Activated CD4-positive, alpha-beta T cell treated with anti-CD3 and anti-CD28 coated beads for 4 hours (primary cell): Measurements from ENCODE around the gene ST8SIA6.
A peak's percentile ranks its signal among the peaks of the same experiment; 100 is the strongest.
"Not testable (repeated sequence)": the region's sequence is repeated elsewhere in the genome, so short reads cannot be mapped to it uniquely, and the experiment has no call there.

Source experiments
- DNase-seq, 2 donors: peaks; one replicate each; pipeline ENCODE4 v3.0.0-alpha.2; 2020

The ST8SIA6 gene

DNA sequence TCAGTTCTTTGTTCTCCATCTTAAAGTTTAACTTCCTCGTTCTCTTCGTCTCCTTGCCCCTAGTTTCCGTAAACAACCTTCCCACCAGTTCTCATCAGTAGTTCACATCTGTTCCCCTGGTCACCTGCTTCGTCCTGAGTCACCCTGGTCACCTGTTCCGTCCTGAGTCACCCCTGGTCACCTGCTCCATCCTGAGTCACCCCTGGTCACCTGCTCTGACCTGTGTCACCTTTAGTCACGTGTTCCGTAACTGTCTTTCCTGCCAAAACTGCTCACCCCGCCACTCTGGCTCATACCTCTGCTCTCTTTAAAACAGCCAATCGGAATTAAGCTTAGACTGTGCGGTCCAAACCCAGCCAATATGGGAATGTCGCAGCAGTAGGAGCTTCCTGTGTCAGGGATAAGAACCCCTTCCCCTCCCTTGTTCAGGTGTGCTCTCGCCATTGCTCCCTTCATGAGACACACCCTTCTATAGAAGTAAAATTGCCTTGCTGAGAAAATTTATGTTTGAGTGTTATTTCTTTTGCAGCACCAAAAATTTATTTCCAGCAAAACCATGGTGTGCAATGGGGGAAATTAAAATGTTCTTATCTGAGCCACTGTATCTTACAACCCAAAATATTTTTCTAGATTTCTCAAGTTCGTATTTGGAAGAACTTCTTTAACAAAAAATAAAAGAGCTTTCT lies 114.1 kb downstream of the ST8SIA6 start:
- DNase-seq, result no peak

DNA sequence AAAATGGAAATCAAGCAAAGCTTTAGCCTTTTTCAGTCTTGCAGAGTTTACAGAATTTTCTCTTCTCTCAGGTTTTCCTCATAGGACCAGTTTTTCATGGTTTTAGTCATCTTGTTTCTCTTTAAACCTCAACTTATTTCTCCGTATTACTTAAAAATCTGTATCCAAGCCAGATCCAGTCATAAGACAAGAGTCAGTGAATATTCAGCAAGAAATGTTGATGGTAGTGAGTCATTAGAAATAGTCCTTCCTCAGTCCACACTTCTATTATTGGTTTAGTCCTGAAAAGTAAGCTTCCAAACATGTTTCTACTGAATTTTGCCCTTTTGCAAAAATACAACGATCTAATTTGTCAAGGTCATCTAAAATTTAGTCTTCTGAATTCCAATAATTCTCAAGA lies 119.3 kb downstream of the ST8SIA6 start:
- DNase-seq, result no peak

DNA sequence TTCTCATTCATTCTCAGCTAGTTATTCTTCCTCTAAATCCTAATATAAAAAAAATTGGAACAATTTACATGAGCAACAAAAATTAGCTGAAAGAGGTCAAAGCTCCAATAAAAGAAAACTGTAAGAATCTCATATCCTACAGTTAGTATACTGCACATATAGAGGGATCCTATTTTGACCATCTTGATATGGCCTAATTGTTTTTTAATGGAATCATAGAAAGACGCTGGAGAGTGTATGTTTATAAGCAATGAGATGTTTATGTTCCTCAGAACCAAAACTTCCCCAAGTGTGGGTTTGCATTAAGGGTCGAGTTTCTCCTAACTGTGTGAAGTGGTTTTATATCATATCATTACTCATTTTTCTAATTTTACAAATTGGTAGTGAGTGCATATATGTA lies 123.9 kb downstream of the ST8SIA6 start:
- DNase-seq, result no peak

DNA sequence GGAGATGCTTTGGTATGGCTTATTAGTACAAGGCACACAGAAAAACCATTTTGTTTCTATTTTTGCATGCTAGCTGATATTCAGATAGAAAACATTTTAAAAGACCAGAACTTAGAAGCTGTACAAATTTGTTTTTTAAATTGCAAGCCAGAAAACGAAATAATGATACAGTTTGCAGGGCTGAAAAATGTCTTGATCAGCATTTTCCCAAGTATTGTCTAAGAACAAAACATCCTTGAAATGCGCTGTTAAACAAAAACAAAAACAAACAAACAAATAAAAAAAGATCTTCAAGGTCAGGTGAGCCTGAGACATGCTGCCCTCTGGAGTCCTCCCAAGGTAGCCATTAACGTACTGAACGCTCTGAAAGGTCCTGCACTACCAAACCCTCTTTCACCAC lies 128.0 kb downstream of the ST8SIA6 start:
- no peak for DNase-seq

DNA sequence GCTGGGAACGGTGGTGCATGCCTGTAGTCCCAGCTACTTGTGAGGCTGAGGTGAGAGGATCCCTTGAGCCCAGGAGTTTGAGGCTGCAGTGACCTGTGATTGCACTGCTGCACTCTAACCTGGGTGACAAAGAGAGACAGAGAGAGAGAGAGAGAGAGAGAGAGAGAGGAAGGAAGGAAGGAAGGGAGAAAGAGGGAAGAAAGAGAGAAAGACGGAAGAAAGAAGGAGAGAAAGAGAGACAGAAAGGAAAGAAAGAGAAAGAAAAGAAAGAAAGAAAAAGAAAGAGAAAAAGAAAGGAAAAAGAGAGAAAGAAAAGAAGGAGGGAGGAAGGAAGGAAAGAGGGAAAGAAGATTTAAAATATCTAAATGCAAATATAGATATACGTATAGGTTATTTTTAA lies 132.4 kb downstream of the ST8SIA6 start:
- DNase-seq, result not testable (repeated sequence)

DNA sequence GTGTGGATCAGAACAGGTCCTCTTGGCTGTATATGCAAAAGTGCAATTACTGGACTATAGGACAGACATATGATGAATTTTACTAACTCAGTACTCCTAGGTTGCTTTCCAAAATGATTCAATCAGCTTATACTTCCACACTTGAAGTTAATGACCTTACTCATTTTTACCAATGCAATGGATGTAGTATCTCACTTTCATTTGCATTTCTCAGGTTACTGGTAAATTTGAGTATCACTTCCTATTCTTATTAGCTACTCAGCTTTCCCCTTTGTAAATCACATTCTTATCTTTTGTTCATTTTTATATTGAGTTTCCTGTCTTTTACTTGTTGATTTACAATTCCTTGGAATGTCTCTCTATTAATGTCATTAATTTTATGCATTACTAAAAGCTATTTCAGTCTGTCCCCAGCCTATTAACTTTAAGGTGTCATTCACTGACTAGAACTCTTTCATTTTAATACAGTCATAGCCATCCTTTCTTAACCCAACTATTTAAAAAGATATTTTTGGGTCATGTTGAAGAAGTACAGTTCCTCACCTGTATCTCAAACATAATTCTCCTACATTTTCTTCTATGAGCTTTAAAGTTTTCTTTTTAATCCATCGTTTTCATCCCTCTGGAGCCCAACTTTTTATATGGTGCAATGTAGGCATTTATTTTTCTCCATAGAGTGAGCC lies 137.8 kb downstream of the ST8SIA6 start:
- DNase-seq, result no peak

DNA sequence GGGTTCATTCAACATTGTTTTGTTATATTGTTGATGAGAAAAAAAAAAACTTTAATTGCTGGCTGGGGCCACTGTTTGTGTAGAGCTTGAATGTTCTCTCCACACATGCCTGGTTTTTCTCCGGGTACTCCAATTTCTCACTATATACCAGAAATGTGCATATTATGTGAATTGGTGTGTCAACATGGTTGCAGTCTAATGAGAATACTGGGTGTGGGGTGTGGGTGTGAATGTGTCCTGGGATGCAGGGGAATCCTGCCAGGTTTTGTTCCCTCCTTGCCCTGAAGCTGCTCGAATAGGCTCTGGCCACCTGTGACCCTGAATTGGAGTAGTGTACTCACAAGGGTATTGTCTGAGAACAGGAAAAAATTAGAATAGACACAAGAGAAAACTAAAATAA lies 145.0 kb downstream of the ST8SIA6 start:
- no peak for DNase-seq

DNA sequence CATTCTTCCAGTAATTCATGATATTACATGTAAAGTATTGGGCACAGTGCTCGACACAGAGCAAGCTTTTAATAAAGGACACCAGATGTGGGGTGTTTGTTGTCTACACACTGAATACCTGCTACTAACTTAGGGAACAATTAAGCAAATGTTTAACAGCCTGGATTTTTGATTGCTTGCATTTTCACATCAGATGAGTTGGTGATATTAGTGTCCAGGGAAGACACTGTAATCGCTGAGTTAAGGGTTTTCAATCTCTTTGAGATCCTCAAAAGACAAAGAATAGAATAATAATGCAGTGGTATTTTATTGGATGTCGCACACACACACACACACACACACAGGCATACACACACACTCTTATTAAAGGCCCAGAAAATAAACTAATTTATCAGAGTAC lies 147.3 kb downstream of the ST8SIA6 start:
- DNase-seq, result no peak

DNA sequence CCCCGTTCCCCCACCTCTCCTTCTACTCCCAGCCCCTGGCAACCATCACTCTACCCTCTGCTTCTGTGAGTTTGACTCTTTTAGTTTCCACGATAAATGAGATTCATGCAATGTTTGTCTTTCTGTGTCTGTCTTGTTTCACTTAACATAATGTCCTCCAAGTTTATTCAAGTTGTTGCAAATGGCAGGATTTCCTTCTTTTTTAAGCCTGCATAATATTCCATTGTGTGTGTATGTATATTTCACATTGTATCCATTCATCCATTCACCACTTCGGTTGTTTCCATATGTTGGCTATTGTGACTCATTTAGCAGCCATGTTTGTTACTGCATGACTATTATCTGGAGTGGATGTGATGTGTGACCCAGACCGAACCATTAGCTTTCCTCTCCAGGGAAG lies 162.0 kb downstream of the ST8SIA6 start:
- DNase-seq, result no peak

DNA sequence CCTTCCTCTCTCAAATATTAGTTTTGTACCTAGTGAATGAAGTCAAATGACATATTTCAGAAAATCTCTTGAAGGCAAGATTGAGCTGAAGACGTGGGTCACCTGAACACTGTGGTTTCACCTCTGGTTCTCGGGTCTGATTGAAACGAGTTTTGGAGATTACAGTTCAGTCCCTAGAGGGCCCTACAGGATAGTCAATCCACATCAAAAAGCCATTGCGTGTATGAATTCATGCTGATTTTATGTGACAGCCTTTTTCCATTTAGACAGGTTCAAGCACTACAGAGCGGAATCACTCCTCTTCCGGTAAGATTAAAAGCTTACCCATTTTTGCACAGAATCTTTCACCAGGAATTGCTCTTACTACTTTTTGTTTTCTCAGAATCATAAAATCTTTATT lies 164.2 kb downstream of the ST8SIA6 start:
- peak in 1 of 2 donors; percentile 11 for DNase-seq

DNA sequence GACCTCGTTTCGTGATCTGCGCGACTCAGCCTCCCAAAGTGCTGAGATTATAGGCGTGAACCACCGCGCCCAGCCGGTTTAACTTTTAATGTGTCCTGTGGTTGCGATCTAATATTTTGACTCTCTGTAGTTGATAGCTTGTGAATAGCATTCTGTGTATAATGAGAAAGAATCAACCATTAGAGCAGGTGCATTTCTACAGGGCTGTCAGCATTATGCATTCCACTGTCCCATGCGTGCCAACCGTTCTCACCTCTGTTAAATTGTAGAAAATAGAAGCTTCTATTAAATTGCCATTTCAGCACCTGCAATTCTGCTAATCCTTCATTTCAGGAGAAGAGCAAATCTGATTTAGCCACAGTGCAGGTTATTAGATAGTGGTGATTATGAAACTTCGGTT lies 164.6 kb downstream of the ST8SIA6 start:
- no peak for DNase-seq

DNA sequence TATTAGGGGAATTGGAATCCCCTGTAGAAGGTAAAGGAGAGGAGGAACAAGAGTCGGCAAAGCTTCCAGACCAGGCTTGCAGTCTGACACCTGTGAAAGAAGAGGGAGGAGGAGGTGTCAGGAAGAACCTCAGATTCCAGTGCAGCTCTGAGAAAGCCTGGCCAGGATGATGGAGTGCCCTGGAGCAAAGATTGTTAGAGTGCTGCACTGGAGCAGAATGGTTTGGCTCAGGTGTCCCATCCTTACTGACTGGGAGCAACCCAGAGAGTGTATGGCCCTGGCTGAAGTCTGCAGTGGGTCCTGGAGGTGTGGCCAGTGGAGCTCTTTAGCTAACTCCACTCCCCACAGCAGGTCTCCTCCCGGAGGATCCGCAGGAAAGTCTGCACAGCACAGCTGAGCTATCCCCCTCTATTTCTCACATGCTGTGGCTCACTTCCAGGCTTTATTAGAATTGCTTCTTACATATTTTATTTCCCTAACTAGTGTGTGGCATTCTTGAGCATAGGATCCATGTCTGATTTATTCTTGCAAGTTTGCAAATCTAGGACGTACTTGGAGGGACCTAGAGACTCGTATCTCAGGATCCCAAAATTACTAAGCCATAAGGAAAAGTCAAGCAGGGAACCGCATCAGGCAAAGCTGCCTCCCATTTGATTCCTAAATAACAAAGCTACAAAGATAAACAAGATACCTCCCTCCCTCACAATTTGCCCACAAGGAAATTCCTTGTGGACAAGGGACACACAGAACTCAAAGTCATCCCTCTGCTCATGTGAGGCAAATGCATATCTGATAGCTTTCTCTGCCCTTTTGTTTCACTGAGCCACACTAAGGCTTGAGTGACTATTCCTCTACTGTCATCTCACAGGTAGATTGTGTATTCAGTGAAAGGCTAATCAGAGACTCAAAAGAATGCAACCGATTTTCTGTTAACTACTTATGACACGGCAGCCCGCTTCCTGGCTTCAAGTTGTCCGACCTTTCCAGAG lies 167.5 kb downstream of the ST8SIA6 start:
- no peak for DNase-seq

DNA sequence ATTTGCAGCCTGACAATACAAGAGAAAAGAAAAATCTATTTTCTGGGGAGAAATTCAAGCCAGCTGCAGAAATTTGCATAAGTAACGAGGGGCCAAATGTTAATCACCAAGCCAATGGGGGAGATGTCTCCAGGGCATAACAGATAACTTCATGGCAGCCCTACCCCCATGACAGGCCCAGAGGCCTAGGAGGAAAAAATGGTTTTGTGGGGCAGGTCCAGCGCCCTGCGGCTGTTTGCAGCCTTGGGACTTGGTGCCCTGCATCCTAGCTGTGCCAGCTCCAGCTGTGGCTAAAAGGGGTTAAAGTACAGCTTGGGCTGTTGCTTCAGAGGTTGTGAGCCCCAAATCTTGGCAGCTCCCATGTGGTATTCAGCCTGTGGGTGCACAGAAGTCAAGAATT lies 172.1 kb downstream of the ST8SIA6 start:
- DNase-seq, result no peak

DNA sequence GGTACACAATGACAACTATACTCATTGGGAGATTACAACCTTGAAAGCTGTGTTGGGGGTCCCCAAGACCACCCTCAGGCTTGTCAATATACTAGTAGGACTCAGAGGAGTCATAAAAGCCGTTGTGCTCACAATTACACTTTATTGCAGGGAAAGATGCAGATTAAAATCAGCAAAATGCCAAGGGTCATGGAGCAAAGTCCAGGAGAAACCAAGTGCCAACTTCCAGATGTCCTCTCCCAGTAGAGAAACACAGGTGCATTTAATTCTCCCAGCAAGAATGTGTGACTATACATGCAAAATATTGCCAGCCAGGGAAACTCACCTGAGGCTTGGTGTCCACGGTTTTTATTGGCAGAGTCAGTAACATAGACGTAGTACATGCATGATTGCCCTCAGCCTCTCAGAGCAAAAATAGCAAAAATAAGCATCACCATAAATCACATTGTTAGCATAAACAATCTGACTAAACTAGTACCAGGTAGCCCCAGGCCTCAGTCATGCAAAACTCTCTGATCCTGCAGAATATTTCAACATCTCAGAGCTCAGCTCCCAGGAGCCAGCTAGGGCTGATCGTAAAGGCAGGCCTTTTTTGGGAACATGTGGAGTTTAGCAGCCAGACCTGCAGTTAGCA lies 175.7 kb downstream of the ST8SIA6 start:
- DNase-seq, result no peak

DNA sequence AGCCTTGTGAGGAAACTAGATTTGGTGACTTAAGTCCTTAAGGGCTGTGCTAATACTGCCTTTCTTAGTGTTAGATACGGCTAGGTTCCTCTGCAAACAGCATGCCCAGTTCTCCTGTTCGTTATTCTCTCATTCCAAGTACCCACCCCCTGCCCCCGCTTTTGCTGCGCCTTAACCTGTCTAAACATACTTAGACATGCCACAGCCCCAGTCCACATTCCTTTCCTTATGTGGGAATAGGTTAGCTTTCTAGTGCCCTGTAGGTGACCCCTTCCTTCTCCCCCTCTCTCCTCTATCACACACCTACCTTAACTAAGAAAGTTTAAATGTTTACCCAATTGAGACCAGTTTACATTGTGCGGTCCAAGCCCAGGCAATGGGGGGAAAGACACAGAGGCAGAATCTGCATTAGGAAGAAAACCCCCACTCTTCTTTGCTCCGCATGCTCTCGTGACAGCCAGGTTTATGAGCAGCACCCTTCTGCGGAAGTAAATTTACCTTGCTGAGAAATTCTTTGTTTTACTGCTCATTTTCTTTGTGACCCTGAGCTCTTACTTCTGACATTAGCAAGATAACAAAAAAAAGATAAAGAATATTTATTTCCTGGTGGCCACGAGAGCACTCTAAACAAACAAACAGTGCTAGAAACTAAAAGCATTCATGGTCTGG lies 177.5 kb downstream of the ST8SIA6 start:
- no peak for DNase-seq

DNA sequence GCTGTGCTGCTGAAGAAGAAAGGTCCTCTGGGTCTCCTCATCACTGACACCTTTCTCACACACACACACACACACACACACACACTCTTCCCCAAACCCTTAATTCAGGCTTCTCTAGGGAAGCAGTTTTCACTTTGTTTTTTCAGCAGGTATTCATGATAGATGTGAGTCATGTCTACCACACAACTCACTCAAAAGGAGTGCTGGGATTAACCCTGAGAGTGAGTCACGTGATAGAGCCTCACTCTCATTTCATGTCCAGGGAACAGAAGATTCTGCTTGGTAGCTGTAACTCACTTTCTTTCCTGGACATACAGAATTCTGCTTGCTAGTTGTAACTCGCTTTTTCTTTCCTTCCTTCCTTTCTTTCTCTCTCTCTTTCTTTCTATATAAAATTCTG lies 181.0 kb downstream of the ST8SIA6 start:
- no peak for DNase-seq

DNA sequence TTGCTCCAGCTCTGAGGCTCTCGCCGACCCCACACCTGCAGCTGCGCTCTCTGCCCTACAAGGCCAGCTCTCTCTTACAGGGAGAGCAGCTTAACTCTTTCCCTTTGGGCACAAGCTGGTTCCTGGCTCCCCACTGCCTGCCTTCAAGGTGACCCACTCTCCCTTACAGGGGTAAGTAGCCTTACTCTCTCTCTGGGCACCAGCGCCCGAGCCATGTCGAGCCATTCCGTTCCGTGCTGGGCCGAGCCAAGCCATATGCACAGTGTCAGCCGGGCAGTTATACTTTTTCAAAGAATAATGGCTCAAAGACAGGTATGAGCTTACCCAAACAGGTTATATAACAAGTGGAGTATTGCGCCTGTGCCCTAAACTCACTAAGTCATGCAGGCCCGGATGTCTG lies 181.7 kb downstream of the ST8SIA6 start:
- no peak for DNase-seq
